ENCODE data around the gene ZNF718.
"Not testable (repeated sequence)": the region's sequence is repeated elsewhere in the genome, so short reads cannot be mapped to it uniquely, and the experiment has no call there.

The ZNF718 gene

DNA sequence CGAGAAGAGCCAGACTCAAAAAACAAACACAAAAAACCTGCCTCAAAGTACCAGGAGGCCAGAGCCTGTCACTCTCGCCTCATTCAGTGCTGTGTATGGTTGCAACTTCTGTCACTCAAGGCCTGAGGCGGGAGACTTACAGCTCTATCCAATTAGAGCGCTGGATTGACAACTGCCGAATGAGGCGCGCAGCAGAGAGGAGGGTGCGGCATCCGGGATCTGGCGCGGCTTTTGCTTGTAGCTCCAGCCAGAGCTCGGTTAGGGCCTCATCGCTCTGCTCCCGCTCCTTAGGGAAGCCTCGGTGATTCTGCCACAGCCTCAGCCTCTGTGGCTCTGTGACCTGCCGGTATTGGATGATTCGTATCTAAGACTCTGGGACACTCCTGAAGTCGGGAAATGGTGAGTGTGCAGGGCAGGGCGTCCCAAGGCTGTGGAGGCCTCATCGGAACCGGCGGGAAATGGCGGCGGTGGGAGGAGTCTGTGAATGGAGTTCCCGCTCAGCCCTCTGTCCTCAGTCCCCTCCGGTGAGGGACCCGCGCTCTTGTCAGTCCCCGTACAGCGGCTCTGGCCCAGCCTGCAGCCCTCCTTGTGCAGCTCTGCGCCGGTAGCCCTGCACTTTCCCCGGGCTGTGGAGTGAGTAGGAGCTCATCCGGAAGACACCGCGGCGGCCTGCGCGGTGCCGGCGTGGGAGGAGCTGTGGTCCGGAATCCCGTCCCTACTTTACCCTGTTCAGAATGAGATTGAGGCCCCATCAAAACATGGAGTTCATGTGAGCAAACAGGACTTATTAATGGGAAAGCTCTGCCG, at the start of gene ZNF718:
TSS of gene ZNF718 (plus strand) at position 227 of the 807 bp plus-strand sequence. CDS start at position 397, 170 bp downstream.
- peak; percentile 96 for DNase-seq (ENCODE audit: low read depth)

DNA sequence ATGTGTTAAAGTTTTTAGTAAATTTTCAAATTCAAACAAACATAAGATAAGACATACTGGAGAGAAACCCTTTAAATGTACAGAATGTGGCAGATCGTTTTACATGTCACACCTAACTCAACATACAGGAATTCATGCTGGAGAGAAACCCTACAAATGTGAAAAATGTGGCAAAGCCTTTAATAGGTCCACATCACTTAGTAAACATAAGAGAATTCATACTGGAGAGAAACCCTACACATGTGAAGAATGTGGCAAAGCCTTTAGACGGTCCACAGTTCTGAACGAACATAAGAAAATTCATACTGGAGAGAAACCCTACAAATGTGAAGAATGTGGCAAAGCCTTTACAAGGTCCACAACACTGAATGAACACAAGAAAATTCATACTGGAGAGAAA, 38.4 kb upstream of the ZNF718 start:
- no peak for DNase-seq (ENCODE audit: low read depth)

DNA sequence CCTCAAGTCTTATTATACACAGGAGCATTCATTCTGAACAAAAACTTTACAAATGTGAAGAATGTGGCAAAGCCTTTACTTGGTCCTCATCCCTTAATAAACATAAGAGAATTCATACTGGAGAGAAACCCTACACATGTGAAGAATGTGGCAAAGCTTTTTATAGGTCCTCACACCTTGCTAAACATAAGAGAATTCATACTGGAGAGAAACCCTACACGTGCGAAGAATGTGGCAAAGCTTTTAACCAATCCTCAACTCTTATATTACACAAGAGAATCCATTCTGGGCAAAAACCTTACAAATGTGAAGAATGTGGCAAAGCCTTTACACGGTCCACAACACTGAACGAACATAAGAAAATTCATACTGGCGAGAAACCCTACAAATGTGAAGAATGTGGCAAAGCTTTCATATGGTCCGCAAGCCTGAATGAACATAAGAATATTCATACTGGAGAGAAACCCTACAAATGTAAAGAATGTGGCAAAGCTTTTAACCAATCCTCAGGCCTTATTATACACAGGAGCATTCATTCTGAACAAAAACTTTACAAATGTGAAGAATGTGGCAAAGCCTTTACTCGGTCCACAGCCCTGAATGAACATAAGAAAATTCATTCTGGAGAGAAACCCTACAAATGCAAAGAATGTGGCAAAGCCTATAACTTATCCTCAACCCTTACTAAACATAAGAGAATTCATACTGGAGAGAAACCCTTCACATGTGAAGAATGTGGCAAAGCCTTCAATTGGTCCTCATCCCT, 37.6 kb upstream of the ZNF718 start:
- not testable (repeated sequence) for DNase-seq (ENCODE audit: low read depth)

- no peak for DNase-seq (ENCODE audit: low read depth)
These were observed 25.9 kb upstream of the ZNF718 start for GRCh38 chr4:98386-98785.

DNA sequence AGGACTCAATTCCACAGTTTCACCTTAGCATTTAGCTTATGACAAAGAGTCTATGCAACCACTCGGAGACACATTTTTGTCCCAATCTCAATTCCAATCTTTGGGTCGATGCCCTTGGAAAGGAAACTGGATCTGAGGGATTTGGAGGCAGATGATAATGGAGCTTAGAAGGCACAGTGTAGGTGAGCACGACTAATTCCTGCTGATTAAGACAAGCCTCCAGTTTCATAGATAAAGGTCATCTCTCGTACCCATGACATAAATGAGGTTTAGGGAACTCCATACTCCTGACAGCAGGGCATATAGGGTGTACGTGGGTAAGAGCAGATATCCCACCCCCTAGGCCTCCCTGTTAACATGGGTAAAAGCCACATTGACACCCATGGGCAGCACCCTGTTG, 24.4 kb upstream of the ZNF718 start:
- DNase-seq (ENCODE audit: low read depth): no peak

- no peak for DNase-seq (ENCODE audit: low read depth)
These were observed 17.2 kb upstream of the ZNF718 start for GRCh38 chr4:107083-107443.

- DNase-seq (ENCODE audit: low read depth): no peak
These were observed 16.6 kb upstream of the ZNF718 start for GRCh38 chr4:107444-108429.

GRCh38 chr4:112771-113170, 11.5 kb upstream of the ZNF718 start:
- no peak for DNase-seq (ENCODE audit: low read depth)

DNA sequence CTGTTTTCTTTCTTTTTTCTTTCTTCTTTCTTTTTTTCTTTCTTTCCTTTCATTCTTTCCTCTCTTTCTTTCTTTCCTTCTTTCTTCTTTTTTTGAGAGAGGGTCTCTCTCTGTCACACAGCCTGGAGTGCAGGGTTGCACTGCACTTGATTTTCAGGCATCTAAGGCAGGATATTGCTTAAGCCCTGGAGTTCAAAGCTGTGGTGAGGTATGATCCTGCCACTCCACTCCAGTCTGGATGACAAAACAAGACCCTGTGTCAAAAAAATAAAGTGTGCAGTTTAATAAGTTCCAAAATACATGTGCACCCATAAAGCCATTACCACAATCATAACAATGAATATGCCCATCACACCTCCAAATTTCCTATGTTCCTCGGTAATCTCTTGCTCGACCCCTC, 10.6 kb upstream of the ZNF718 start:
- DNase-seq (ENCODE audit: low read depth): no peak

DNA sequence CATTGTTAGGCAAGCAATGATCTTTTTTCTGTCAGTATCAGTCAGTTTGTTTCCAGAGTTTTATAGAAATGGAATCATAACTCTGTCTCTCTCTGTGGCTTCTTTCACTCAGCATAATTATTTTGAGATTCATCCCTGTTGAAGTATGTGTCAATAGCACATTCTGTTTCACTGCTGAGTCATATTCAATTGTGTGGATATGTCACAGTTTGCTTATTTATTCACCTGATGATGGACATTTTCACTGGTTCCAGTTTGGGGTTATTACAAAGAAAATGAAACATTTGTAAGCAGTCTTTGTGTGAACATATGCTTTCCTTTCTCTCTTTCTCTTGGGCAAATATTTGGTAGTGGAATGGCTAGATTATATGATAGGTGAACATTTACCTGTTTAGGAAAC, 10.2 kb upstream of the ZNF718 start:
- no peak for DNase-seq (ENCODE audit: low read depth)

DNA sequence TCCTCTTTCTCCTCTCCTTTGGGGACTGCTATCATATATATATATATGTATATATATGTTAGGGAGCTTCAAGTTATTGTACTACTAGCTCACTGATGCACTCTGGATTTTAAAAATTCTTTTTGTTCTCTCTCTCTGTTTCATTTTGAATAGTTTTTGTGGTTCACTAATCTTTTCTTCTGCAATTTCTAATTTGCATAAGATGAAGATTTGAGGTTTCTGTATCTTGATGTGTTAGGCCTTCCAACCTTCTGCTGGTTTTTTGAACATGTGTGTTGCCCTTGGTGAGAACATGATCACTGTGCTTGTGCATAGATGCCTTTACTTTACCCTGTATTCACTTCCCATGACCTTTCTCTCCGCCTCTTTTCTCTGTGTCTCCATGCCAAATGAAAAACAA, 7.8 kb upstream of the ZNF718 start:
- DNase-seq (ENCODE audit: low read depth): no peak

DNA sequence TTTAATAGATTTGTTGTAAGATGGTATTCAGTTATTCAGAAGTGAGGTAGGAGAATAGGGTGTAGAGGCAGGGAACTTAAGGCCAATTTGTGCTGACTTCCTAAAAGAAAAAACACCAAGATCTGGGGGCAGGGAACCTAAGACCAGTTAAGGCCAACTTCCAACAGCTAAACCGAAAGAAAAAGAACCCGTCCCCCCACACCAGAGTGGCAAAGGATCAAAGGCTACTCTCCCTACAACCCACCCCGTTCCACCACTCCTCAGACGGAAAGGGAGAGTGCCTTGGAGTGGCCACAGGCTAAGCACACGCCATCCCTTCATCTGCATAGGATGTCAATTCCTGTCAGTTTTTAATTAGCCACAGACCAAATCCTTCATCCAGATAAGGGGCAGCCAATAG, 3.7 kb upstream of the ZNF718 start:
- DNase-seq (ENCODE audit: low read depth): no peak

- no peak for DNase-seq (ENCODE audit: low read depth)
These were observed 2.8 kb upstream of the ZNF718 start for GRCh38 chr4:121408-122084.

- not testable (repeated sequence) for DNase-seq (ENCODE audit: low read depth)
These were observed 403 bp upstream of the ZNF718 start for GRCh38 chr4:123922-124274.

DNA sequence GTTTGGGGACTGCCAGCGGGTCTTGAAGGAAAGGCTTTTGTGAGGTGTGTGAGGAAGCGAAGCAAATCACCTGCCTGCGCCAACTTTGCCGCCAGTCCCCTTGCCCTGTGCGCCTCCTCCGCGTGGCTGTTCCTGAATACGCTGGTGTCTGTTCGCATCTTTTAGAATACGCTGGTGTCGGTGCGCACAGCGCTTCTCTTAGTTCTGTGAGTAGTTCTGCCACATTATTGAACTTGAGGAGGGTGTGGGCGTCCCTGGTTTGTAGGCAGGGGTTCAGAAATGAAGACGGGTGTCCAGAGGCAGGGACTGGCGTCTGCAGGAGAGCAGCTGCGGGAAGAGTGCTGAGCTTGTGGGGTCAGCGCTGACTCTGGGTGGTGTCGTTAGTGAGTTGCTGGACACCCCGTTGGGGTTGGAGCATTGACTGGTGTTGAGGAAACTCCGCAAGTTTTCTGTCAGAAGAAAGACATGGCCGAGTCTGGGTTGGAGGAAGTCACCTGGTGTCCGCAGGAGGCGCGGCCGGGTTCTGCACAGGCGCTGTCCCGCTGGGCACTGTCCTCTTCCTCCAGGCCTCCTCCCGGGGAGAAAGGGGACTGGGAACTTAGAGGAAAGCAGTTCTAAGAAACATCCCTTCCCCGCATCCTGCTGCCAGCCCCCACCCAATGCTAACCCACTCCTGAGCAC, 930 bp downstream of the ZNF718 start:
- peak; percentile 3 for DNase-seq (ENCODE audit: low read depth)

GRCh38 chr4:125833-126232, 1.5 kb downstream of the ZNF718 start:
- no peak for DNase-seq (ENCODE audit: low read depth)

DNA sequence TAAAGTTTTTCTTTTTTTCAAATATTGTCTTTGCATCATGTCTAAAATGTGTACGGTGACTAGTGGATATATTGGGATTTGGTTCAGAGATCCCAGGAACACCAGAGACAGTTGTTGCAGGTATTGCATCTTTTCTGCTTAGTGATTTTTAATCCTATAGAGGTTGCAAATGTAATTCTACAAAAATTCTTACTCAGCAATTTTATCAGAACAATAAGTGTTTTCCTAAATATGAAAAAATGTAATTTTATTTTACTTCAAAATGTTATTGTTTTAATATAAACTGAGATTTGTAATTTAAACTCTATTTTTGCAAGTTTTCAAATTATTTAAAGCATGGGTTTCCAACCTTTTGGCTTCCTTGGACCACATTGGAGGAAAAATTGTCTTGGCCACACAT, 8.2 kb downstream of the ZNF718 start:
- no peak for DNase-seq (ENCODE audit: low read depth)

- DNase-seq (ENCODE audit: low read depth): no peak
These were observed 14.6 kb downstream of the ZNF718 start for GRCh38 chr4:138935-139334.

DNA sequence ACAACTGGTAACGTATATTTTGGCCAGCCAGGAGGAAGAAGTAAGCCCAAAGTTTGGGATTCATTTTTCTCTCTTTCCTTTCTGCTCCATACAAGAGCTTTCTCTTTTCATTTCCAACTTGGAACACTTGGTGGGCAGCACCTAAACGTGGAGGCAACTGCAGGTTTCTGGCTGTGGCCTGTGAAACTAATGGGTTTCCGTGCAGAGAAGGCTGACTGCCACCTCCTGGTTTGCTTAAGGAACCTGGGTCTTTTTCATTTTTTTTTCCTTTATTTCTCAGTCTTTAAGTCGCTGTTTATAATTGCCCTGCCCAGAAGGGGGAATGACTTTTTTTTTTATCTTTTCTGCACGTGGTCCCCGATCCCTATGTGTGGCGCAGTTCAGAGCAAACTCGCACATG, 15.4 kb downstream of the ZNF718 start:
- no peak for DNase-seq (ENCODE audit: low read depth)

GRCh38 chr4:146621-147020, 22.3 kb downstream of the ZNF718 start:
- no peak for DNase-seq (ENCODE audit: low read depth)

DNA sequence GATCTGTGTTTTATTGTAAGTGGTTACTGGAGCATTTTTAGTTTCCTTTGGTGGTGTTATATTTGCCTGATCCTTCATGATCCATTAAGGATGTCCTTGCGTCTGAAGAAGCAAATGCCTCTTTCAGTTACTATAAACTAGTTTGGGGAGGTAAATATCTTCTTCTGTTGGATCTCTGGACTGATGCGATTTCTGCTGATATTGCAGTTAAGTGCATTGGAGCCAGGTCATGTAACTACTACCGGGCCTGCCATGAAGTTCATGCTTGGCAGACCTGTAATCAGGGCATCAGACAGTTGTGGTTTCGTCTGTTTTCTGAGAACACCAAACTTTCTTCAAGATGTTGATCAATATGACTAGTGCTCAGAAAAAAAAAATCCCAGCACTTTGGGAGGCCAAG, 22.9 kb downstream of the ZNF718 start:
- DNase-seq (ENCODE audit: low read depth): no peak
